Measurements from ENCODE around the gene IL11. TPM values are rescaled to one million over a fixed set of nuclear protein-coding genes. Genes with fewer than 3 reads are reported as not detected.

IL11 gene
- total and polyA plus RNA-seq, 2 donors (not counting 3 experiments of a cell fraction or from before 2014, with no cell fraction given): not detected

GRCh38 chr19:55382013-55382412 lies 11.8 kb upstream of the IL11 start:
- Histone ChIP-seq H2AFZ (ENCODE audit: low read depth, low read length) (no peak overlapping the region), H3K9me1 (replicated peaks; ENCODE audit: control insufficient read depth, extremely low read depth, insufficient read depth, low read length) (no peaks in the 10 kb centered on the region), H3K27me3 (ENCODE audit: control insufficient read depth in 2 of 2, insufficient read depth in 2 of 2, low read length in 2 of 2) (peaks cover 7 to 8% of the 10 kb centered on the region in 2 experiments), H3K4me1 (ENCODE audit: control insufficient read depth, extremely low read depth, insufficient read depth, low read length) (peaks cover 15% of the 10 kb centered on the region), H4K20me1 (replicated peaks; ENCODE audit: control insufficient read depth, extremely low read depth, insufficient read depth, low read length) (peaks cover 3% of the 10 kb centered on the region), H3K79me2 (ENCODE audit: control insufficient read depth, insufficient read depth, low read length) (peaks cover 12% of the 10 kb centered on the region), H3K4me2 (ENCODE audit: insufficient read depth, low read length) (no peak overlapping the region), H3K36me3 (ENCODE audit: control insufficient read depth in 2 of 2, extremely low read depth in 1 of 2, insufficient read depth in 2 of 2, low read length in 2 of 2) (peaks cover 0 to 3% of the 10 kb centered on the region in 2 experiments), H3K9ac (replicated peaks; ENCODE audit: extremely low read depth, insufficient read depth, low read length) (no peak overlapping the region), H3K27ac (ENCODE audit: insufficient read depth, low read depth, low read length) (no peak overlapping the region), H3K9me3 (replicated peaks; ENCODE audit: control insufficient read depth, insufficient read depth, low read length) (no peaks in the 10 kb centered on the region), H3K4me3 (replicated peaks in 1 of 3; ENCODE audit: insufficient read depth in 1 of 3, low read depth in 1 of 3, low read length in 3 of 3) (no peak overlapping the region)
- no peak for TF ChIP-seq EZH2 (IDR thresholded peaks at IDR 0.05; ENCODE audit: borderline replicate concordance, low read depth, low read length, severe bottlenecking)
- TF ChIP-seq JUN (IDR thresholded peaks at IDR 0.05; ENCODE audit: borderline replicate concordance, insufficient read depth, insufficient read length, low read depth): no peak
- TF ChIP-seq MYC (IDR thresholded peaks at IDR 0.05; ENCODE audit: low read depth, low read length): no peak
- no peak for TF ChIP-seq GATA2 (IDR thresholded peaks at IDR 0.05; ENCODE audit: insufficient read depth, insufficient read length, low read depth, low read length)
- no peak for TF ChIP-seq POLR2AphosphoS5 (IDR thresholded peaks at IDR 0.05; ENCODE audit: insufficient read depth, low read depth, low read length)
- TF ChIP-seq FOS (IDR thresholded peaks at IDR 0.05; ENCODE audit: borderline replicate concordance, insufficient read depth, low read length): no peak
- TF ChIP-seq POLR2A (IDR thresholded peaks at IDR 0.05; ENCODE audit: low read depth, low read length): no peak
- no peak for TF ChIP-seq MAX (IDR thresholded peaks at IDR 0.05; ENCODE audit: insufficient read depth, insufficient read length)
- FAIRE-seq (no peak), DNase-seq (ENCODE audit: low read depth, low spot score) (no peak)
- dilution Hi-C loops (cut with MboI; ENCODE audit: extremely low pct_ligation_motif_present, low sequenced_read_pairs) (no loop called here), intact Hi-C loops (cut with micrococcal nuclease) (loop anchor here (10.0 kb wide), 2 partner anchors 223 to 237 kb away; partner anchors contain the start of genes TNNT1, ZNF524 and ZNF865)
- BruUV-seq (replicated peaks): no TSS peak
- CTCF ChIA-PET: no interaction called here
- POLR2A ChIA-PET: no interaction called here

DNA sequence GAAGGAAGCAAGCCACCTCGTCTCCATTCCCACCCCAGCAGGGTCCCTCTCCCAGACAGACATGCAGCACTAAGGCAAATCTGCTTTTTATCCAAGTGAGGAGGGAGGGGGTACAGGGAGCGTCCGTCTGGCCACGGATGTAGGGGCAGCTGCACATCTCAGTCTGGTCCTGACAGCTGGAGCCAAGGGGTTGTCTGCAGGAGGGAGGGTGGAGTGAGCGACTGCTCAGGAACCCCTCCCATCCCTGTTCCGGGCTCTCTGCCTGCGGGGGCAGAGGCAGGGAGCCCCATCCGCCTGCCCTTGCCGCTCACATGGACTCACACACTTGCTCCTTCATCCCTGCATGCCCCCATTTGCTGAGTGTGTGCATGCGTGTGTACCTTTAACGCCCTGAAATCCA lies 8.9 kb upstream of the IL11 start:
- H3K4me1 ChIP-seq (ENCODE audit: control insufficient read depth, extremely low read depth, insufficient read depth, low read length): peaks cover 1% of the 10 kb centered on the region
- no peak for FAIRE-seq
- H3K4me3 ChIP-seq (replicated peaks in 1 of 3; ENCODE audit: insufficient read depth in 1 of 3, low read depth in 1 of 3, low read length in 3 of 3): no peak overlapping the region
- CTCF ChIA-PET: no interaction called here
- H4K20me1 ChIP-seq (replicated peaks; ENCODE audit: control insufficient read depth, extremely low read depth, insufficient read depth, low read length): no peaks in the 10 kb centered on the region
- H3K9me3 ChIP-seq (replicated peaks; ENCODE audit: control insufficient read depth, insufficient read depth, low read length): no peaks in the 10 kb centered on the region
- no peak for TF ChIP-seq POLR2AphosphoS5 (IDR thresholded peaks at IDR 0.05; ENCODE audit: insufficient read depth, low read depth, low read length)
- TF ChIP-seq POLR2A (IDR thresholded peaks at IDR 0.05; ENCODE audit: low read depth, low read length): no peak
- no peak for TF ChIP-seq JUN (IDR thresholded peaks at IDR 0.05; ENCODE audit: borderline replicate concordance, insufficient read depth, insufficient read length, low read depth)
- no peak for TF ChIP-seq GATA2 (IDR thresholded peaks at IDR 0.05; ENCODE audit: insufficient read depth, insufficient read length, low read depth, low read length)
- no peak for TF ChIP-seq CTCF (IDR thresholded peaks at IDR 0.05; ENCODE audit: extremely low read depth in 1 of 2, insufficient read depth in 1 of 2, low read depth in 1 of 2, low read length in 2 of 2)
- no peak for TF ChIP-seq EZH2 (IDR thresholded peaks at IDR 0.05; ENCODE audit: borderline replicate concordance, low read depth, low read length, severe bottlenecking)
- TF ChIP-seq MAX (IDR thresholded peaks at IDR 0.05; ENCODE audit: insufficient read depth, insufficient read length): no peak
- no peak for TF ChIP-seq FOS (IDR thresholded peaks at IDR 0.05; ENCODE audit: borderline replicate concordance, insufficient read depth, low read length)
- no peak for TF ChIP-seq MYC (IDR thresholded peaks at IDR 0.05; ENCODE audit: low read depth, low read length)
- BruUV-seq (replicated peaks): no TSS peak
- dilution Hi-C loops (cut with MboI; ENCODE audit: extremely low pct_ligation_motif_present, low sequenced_read_pairs) (no loop called here), intact Hi-C loops (cut with micrococcal nuclease) (no loop called here)
- no peaks in the 10 kb centered on the region for H3K36me3 ChIP-seq (ENCODE audit: control insufficient read depth in 2 of 2, extremely low read depth in 1 of 2, insufficient read depth in 2 of 2, low read length in 2 of 2)
- no peaks in the 10 kb centered on the region for H3K9me1 ChIP-seq (replicated peaks; ENCODE audit: control insufficient read depth, extremely low read depth, insufficient read depth, low read length)
- no peaks in the 10 kb centered on the region for H3K79me2 ChIP-seq (ENCODE audit: control insufficient read depth, insufficient read depth, low read length)
- no peak for DNase-seq (ENCODE audit: low read depth, low spot score)
- no peak overlapping the region for H3K27ac ChIP-seq (ENCODE audit: insufficient read depth, low read depth, low read length)
- no peak overlapping the region for H3K4me2 ChIP-seq (ENCODE audit: insufficient read depth, low read length)
- POLR2A ChIA-PET: no interaction called here
- no peak overlapping the region for H3K9ac ChIP-seq (replicated peaks; ENCODE audit: extremely low read depth, insufficient read depth, low read length)
- no peak overlapping the region for H2AFZ ChIP-seq (ENCODE audit: low read depth, low read length)
- peaks cover 12 to 17% of the 10 kb centered on the region in 2 experiments for H3K27me3 ChIP-seq (ENCODE audit: control insufficient read depth in 2 of 2, insufficient read depth in 2 of 2, low read length in 2 of 2)
